Fibroblast of skin of left quadriceps (primary cell): ENCODE measurements around the gene CLMN.

Experiments
- DNase-seq, 2 experiments: peaks; one replicate each; pipeline ENCODE4 v3.0.0-alpha.2; 2013; ENCODE audit warnings: low read depth in 2 of 2

CLMN gene

GRCh38 chr14:95137164-95137803 is 182.4 kb downstream of the CLMN start:
- DNase-seq: no peak

GRCh38 chr14:95136631-95137030 is 183.1 kb downstream of the CLMN start:
- no peak for DNase-seq

- DNase-seq: no peak
These were observed 185.3 kb downstream of the CLMN start for GRCh38 chr14:95134304-95134933.

GRCh38 chr14:95133282-95133681 is 186.4 kb downstream of the CLMN start:
- DNase-seq: no peak

GRCh38 chr14:95132760-95133159 is 186.9 kb downstream of the CLMN start:
- no peak for DNase-seq
